HEK293 (cell line): ENCODE data around the gene DENND4B.

Experiments
- ATF2 ChIP-seq: fragments of 450-650 bp; formaldehyde crosslinking; IDR thresholded peaks from 2 replicates; pipeline ENCODE4 v1.5.1; 2016; ENCODE audit warnings: missing biosample characterization, missing genetic modification characterization, low read depth
- GFI1B ChIP-seq: fragments of 450-650 bp; formaldehyde crosslinking; IDR thresholded peaks from 2 replicates; pipeline ENCODE4 v1.5.1; 2016; ENCODE audit warnings: missing biosample characterization, missing genetic modification characterization
- INSM2 ChIP-seq: fragments of 450-650 bp; formaldehyde crosslinking; IDR thresholded peaks from 2 replicates; pipeline ENCODE4 v1.5.1; 2016; ENCODE audit warnings: missing biosample characterization, missing genetic modification characterization
- SCRT1 ChIP-seq: fragments of 450-650 bp; formaldehyde crosslinking; IDR thresholded peaks from 2 replicates; pipeline ENCODE4 v1.5.1; 2016; ENCODE audit warnings: missing biosample characterization, missing genetic modification characterization, borderline replicate concordance
- SP3 ChIP-seq: fragments of 450-650 bp; formaldehyde crosslinking; IDR thresholded peaks from 2 replicates; pipeline ENCODE4 v1.5.1; 2016; ENCODE audit warnings: missing biosample characterization, missing genetic modification characterization
- TSHZ1 ChIP-seq: fragments of 450-650 bp; formaldehyde crosslinking; IDR thresholded peaks from 2 replicates; pipeline ENCODE4 v1.5.1; 2016; ENCODE audit warnings: missing biosample characterization, missing genetic modification characterization, borderline replicate concordance
- ZBTB1 ChIP-seq: fragments of 450-650 bp; formaldehyde crosslinking; IDR thresholded peaks from 2 replicates; pipeline ENCODE4 v1.5.1; 2016; ENCODE audit warnings: missing biosample characterization, missing genetic modification characterization
- ZNF121 ChIP-seq: fragments of 450-650 bp; formaldehyde crosslinking; IDR thresholded peaks from 2 replicates; pipeline ENCODE4 v1.5.1; 2016; ENCODE audit warnings: missing biosample characterization, missing genetic modification characterization
- ZNF148 ChIP-seq: fragments of 450-650 bp; formaldehyde crosslinking; IDR thresholded peaks from 2 replicates; pipeline ENCODE4 v1.5.0; 2017; ENCODE audit warnings: missing biosample characterization, missing genetic modification characterization, borderline replicate concordance
- ZNF16 ChIP-seq: fragments of 450-650 bp; formaldehyde crosslinking; IDR thresholded peaks from 2 replicates; pipeline ENCODE4 v1.5.1; 2016; ENCODE audit warnings: low read depth, missing biosample characterization, missing genetic modification characterization
- ZNF223 ChIP-seq: fragments of 450-650 bp; formaldehyde crosslinking; IDR thresholded peaks from 2 replicates; pipeline ENCODE4 v1.5.1; 2016; ENCODE audit warnings: missing biosample characterization, missing genetic modification characterization
- ZNF248 ChIP-seq: fragments of 450-650 bp; formaldehyde crosslinking; IDR thresholded peaks from 2 replicates; pipeline ENCODE4 v1.5.1; 2017; ENCODE audit warnings: missing biosample characterization, missing genetic modification characterization
- ZNF274 ChIP-seq, 2 experiments: fragments of 200-500 bp in 1 of 2; fragments of 450-650 bp in 1 of 2; sonication (Bioruptor generic) in 1 of 2; formaldehyde crosslinking in 1 of 2; IDR thresholded peaks; 2 replicates each; pipeline versions ENCODE4 v1.5.1 to v1.6.1; 2014 to 2016; ENCODE audit warnings: borderline replicate concordance in 1 of 2, inconsistent platforms in 1 of 2, low read length in 1 of 2, missing biosample characterization in 1 of 2, missing genetic modification characterization in 1 of 2
- ZNF394 ChIP-seq: fragments of 450-650 bp; formaldehyde crosslinking; IDR thresholded peaks from 2 replicates; pipeline ENCODE4 v1.5.1; 2016; ENCODE audit warnings: missing biosample characterization, missing genetic modification characterization, mild to moderate bottlenecking, moderate library complexity, borderline replicate concordance
- ZNF488 ChIP-seq: fragments of 450-650 bp; formaldehyde crosslinking; IDR thresholded peaks from 2 replicates; pipeline ENCODE4 v1.5.1; 2016; ENCODE audit warnings: missing biosample characterization, missing genetic modification characterization
- ZNF513 ChIP-seq: fragments of 450-650 bp; IDR thresholded peaks from 2 replicates; pipeline ENCODE4 v1.5.1; 2018; ENCODE audit warnings: missing biosample characterization, missing genetic modification characterization
- ZNF558 ChIP-seq: fragments of 450-650 bp; formaldehyde crosslinking; IDR thresholded peaks from 2 replicates; pipeline ENCODE4 v1.5.1; 2016; ENCODE audit warnings: missing biosample characterization, missing genetic modification characterization
- ZNF560 ChIP-seq: fragments of 450-650 bp; formaldehyde crosslinking; IDR thresholded peaks from 2 replicates; pipeline ENCODE4 v1.5.1; 2017; ENCODE audit warnings: missing biosample characterization, missing genetic modification characterization, borderline replicate concordance
- ZNF580 ChIP-seq: fragments of 450-650 bp; formaldehyde crosslinking; IDR thresholded peaks from 2 replicates; pipeline ENCODE4 v1.5.1; 2016; ENCODE audit warnings: missing biosample characterization, missing genetic modification characterization
- ZNF654 ChIP-seq: fragments of 450-650 bp; formaldehyde crosslinking; IDR thresholded peaks from 2 replicates; pipeline ENCODE4 v1.5.1; 2016; ENCODE audit warnings: low read depth, missing biosample characterization, missing genetic modification characterization
- ZSCAN18 ChIP-seq: fragments of 450-650 bp; formaldehyde crosslinking; IDR thresholded peaks from 2 replicates; pipeline ENCODE4 v1.5.1; 2016; ENCODE audit warnings: missing biosample characterization, missing genetic modification characterization
- ZSCAN5A ChIP-seq: fragments of 450-650 bp; formaldehyde crosslinking; IDR thresholded peaks from 2 replicates; pipeline ENCODE4 v1.5.1; 2016; ENCODE audit warnings: missing biosample characterization, missing genetic modification characterization

DENND4B gene

GRCh38 chr1:153967107-153967999 lies 20.8 kb upstream of the DENND4B start, which contains the start of gene CREB3L4 (continued):
- TF ChIP-seq ZNF558 (tag by site-specific recombination) (no peak), ZSCAN5A (tag by site-specific recombination) (no peak), ZNF394 (tag by site-specific recombination) (peak; percentile 81), SCRT1 (tag by site-specific recombination) (no peak), ZSCAN18 (no peak), ATF2 (tag by site-specific recombination) (no peak), ZNF248 (no peak), ZNF654 (tag by site-specific recombination) (0 out of 2 replicates have a peak, but pooled peaks have one; percentile 7), ZNF488 (tag by site-specific recombination) (no peak), ZNF513 (tag by site-specific recombination) (no peak), ZNF580 (tag by site-specific recombination) (peak; percentile 38; the same call in 1 of the 2 replicates), ZNF121 (tag by site-specific recombination) (peak; percentile 100), SP3 (peak; percentile 77), ZNF560 (tag by site-specific recombination) (no peak), INSM2 (tag by site-specific recombination) (0 out of 2 replicates have a peak, but pooled peaks have one; percentile 57), ZBTB1 (tag by site-specific recombination) (no peak), ZNF274 (IDR thresholded peaks at IDR 0.05; ENCODE audit: low read length) (no peak), ZNF274 (tag by site-specific recombination; IDR thresholded peaks at IDR 0.05; ENCODE audit: borderline replicate concordance) (no peak), GFI1B (tag by site-specific recombination) (no peak), ZNF16 (no peak), ZNF223 (tag by site-specific recombination) (no peak), ZNF148 (tag by site-specific recombination) (no peak), TSHZ1 (tag by site-specific recombination) (no peak; the same call in 1 of the 2 replicates)
